Esophagus squamous epithelium (tissue), 5 donors: Measurements from ENCODE around the gene OSBPL8. TPM values are rescaled to one million over a fixed set of nuclear protein-coding genes. Genes with fewer than 3 reads are reported as not detected.

ENCODE experiments used
- DNase-seq: peaks from one replicate; lab custom pipeline; 2025; lab: John Stamatoyannopoulos, UW
- H3K27ac ChIP-seq, 4 donors: fragments of 200-600 bp; sonication (generic); one replicate each; pipeline ENCODE4 v1.5.1; 2016 to 2019; ENCODE audit warnings: mild to moderate bottlenecking in 1 of 4
- H3K27me3 ChIP-seq, 4 donors: fragments of 200-600 bp; sonication (generic); 1 replicate in 3 of 4; 2 replicates in 1 of 4; pipeline versions ENCODE4 v1.5.1 to v1.6.0; 2017 to 2021; ENCODE audit warnings: antibody characterized with exemption in 1 of 4
- H3K36me3 ChIP-seq, 3 donors: fragments of 200-600 bp; sonication (generic); one replicate each; pipeline ENCODE4 v1.5.1; 2016 to 2019
- H3K4me1 ChIP-seq, 3 donors: fragments of 200-600 bp; sonication (generic); one replicate each; pipeline ENCODE4 v1.5.1; 2017 to 2019
- H3K4me3 ChIP-seq, 4 donors: fragments of 200-600 bp; sonication (generic); 1 replicate in 3 of 4; 2 replicates in 1 of 4; pipeline ENCODE4 v1.5.1; 2016 to 2019; ENCODE audit warnings: mild to moderate bottlenecking in 2 of 4, moderate library complexity in 1 of 4
- H3K9me3 ChIP-seq, 3 donors: fragments of 200-600 bp; sonication (generic); one replicate each; pipeline ENCODE4 v1.5.1; 2016 to 2019
- CTCF ChIP-seq, 6 experiments: fragments of 450-650 bp in 4 of 6; fragments of 200-600 bp in 2 of 6; sonication (generic) in 2 of 6; IDR thresholded peaks; one replicate each; pipeline ENCODE4 v1.5.1; 2016 to 2019; ENCODE audit warnings: antibody characterized with exemption in 6 of 6, mild to moderate bottlenecking in 4 of 6, moderate library complexity in 4 of 6
- POLR2A ChIP-seq, 4 donors: fragments of 450-650 bp; IDR thresholded peaks; one replicate each; pipeline ENCODE4 v1.6.1; 2017; ENCODE audit warnings: antibody characterized with exemption in 4 of 4, mild to moderate bottlenecking in 4 of 4, moderate library complexity in 3 of 4
- WGBS, 2 donors: methylation state at CpG; one replicate each; pipeline ENCODE4 v1.1.5; 2018; 5-methylcytosine and 5-hydroxymethylcytosine counted together
- intact Hi-C: fragments of 100-400 bp; cut with DNase I; formaldehyde crosslinking; loops from one replicate; pipeline ENCODE4 v1.15.0; 2022
- total RNA-seq, 4 donors: library from RNA; depleted of rRNA; stranded (reverse); fragments of >200 nt; gene quantifications; one replicate each; pipeline ENCODE4 v1.1.0, GENCODE V29; 2016
- donor health status: DM: yes; HTN: yes; CAD: no.

The OSBPL8 gene
- total RNA-seq, 4 donors from 2014 or later: 30.3 to 60.8 (median 43.0) TPM

DNA sequence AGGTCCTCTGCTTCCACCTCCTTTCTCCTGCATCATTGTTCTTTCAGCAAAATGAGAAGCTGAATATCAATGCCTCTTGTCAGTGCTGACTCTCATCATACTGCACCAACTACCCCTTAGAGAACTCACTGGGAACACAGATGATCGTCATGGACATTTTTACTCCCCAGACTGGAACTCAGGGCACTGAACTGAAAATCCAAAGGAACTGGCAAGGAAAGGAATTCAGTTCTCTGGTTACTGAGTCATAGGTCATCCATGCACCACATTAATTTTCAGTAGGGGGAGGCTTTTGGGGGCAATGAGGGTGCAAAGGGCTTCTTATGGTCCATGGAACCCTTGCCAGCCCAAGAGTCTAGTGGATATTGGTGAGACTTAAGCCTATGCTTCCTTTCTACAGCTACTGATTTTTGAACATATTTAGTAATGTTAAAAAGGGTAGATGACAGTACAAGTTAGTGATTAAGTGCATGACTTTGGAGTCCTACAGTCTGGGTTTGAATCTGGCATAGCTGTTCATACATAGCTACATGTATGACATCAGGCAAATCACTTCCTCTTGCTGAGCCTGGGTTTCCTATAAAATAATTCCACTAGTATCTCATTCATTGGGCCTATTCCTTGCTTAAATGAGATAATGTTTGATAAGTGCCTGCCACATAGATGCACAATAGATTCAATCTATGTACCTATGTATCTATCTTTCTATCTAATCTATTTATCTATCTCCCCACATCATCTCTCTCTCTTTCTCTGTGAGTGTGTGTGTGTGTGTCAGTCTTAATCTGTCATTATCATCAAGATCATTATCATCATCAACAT, 240.6 kb downstream of the OSBPL8 start:
- intact Hi-C loops: no loop called here
- H3K27me3 ChIP-seq: no peaks in the 10 kb centered on the region
- no peaks in the 10 kb centered on the region for H3K4me1 ChIP-seq
- DNase-seq: no peak
- WGBS, 2 donors: 100% methylated on average over 1 of the region's 1 CpG; no CpG with 5 or more reads in 1 of the 2 donors
- H3K27ac ChIP-seq: no peak overlapping the region
- peak overlapping the region in 1 of 4 donors; percentile 28 for H3K4me3 ChIP-seq
- H3K9me3 ChIP-seq: no peaks in the 10 kb centered on the region
- H3K36me3 ChIP-seq: no peaks in the 10 kb centered on the region
- TF ChIP-seq POLR2A (IDR thresholded peaks at IDR 0.05): no peak
- no peak for TF ChIP-seq CTCF (IDR thresholded peaks at IDR 0.05)

GRCh38 chr12:76317976-76318375, 241.6 kb downstream of the OSBPL8 start:
- no peaks in the 10 kb centered on the region for H3K27me3 ChIP-seq
- no peak overlapping the region for H3K27ac ChIP-seq
- H3K36me3 ChIP-seq: no peaks in the 10 kb centered on the region
- DNase-seq: no peak
- H3K9me3 ChIP-seq: no peaks in the 10 kb centered on the region
- no peak overlapping the region for H3K4me3 ChIP-seq
- TF ChIP-seq POLR2A (IDR thresholded peaks at IDR 0.05): no peak
- TF ChIP-seq CTCF (IDR thresholded peaks at IDR 0.05): no peak
- intact Hi-C loops: no loop called here
- no peaks in the 10 kb centered on the region for H3K4me1 ChIP-seq
- WGBS, 2 donors: 93 to 100% methylated on average over 1 of the region's 1 CpG

- intact Hi-C loops: no loop called here
- 75 to 80% methylated on average over 7 of the region's 7 CpGs for WGBS, 2 donors
- TF ChIP-seq POLR2A (IDR thresholded peaks at IDR 0.05) (no peak), CTCF (IDR thresholded peaks at IDR 0.05) (no peak)
- no peak overlapping the region for H3K4me3 ChIP-seq
- no peaks in the 10 kb centered on the region for H3K36me3 ChIP-seq
- no peaks in the 10 kb centered on the region for H3K9me3 ChIP-seq
- H3K4me1 ChIP-seq: no peaks in the 10 kb centered on the region
- DNase-seq: no peak
- H3K27ac ChIP-seq: no peak overlapping the region
- no peaks in the 10 kb centered on the region for H3K27me3 ChIP-seq
Measured at GRCh38 chr12:76316468-76316867, 243.1 kb downstream of the OSBPL8 start.

DNA sequence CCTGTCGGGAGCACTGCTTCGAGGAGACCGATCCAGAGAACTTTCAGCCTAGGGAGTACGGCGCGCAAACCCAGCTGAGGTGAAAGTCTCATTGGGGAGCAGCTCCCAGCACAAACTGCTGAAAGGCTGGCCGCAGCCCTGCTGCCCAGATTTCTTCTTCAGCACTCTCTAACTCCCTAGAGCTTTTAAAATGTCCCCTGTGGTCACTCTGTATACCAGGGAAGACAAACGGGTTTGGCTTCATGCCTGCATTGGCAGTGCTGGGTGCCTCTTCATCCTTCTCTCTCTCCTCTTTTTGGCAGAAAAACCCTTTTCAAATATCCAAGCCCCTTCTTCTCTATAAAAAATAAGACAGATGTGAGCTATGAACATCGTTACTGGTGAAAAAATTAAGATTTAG, 246.3 kb downstream of the OSBPL8 start:
- Histone ChIP-seq H3K9me3 (no peaks in the 10 kb centered on the region), H3K4me3 (no peak overlapping the region), H3K36me3 (no peaks in the 10 kb centered on the region), H3K4me1 (no peaks in the 10 kb centered on the region), H3K27ac (no peak overlapping the region), H3K27me3 (no peaks in the 10 kb centered on the region)
- WGBS, 2 donors: 64 to 77% methylated on average over 6 to 9 of the region's 9 CpGs
- no peak for DNase-seq
- intact Hi-C loops: no loop called here
- TF ChIP-seq CTCF (IDR thresholded peaks at IDR 0.05) (no peak), POLR2A (IDR thresholded peaks at IDR 0.05) (no peak)

GRCh38 chr12:76312315-76312714, 247.3 kb downstream of the OSBPL8 start:
- DNase-seq: no peak
- Histone ChIP-seq H3K9me3 (no peaks in the 10 kb centered on the region), H3K4me3 (no peak overlapping the region), H3K36me3 (no peaks in the 10 kb centered on the region), H3K4me1 (no peaks in the 10 kb centered on the region), H3K27me3 (no peaks in the 10 kb centered on the region), H3K27ac (no peak overlapping the region)
- WGBS, 2 donors: 74 to 84% methylated on average over 6 to 7 of the region's 7 CpGs
- TF ChIP-seq POLR2A (IDR thresholded peaks at IDR 0.05) (no peak), CTCF (IDR thresholded peaks at IDR 0.05) (no peak)
- intact Hi-C loops: no loop called here
